H1 (cell line): Measurements from ENCODE around the gene NOS3. TPM values are rescaled to one million over a fixed set of nuclear protein-coding genes. Genes with fewer than 3 reads are reported as not detected.

Experiments
- CTCF ChIA-PET: fragments of 300-600 bp; sonication (Branson Sonifier 250); formaldehyde crosslinking; loops from one replicate; lab custom pipeline; 2021; ENCODE audit not compliant: partially characterized antibody; lab: Charles Lee
- POLR2A ChIA-PET: fragments of 300-600 bp; sonication (Branson Sonifier 250); formaldehyde crosslinking; loops from one replicate; lab custom pipeline; 2021; ENCODE audit warnings: inconsistent platforms; ENCODE audit not compliant: partially characterized antibody; lab: Charles Lee
- DNase-seq, 2 experiments: peaks; one replicate each; pipeline versions ENCODE4 v3.0.0 to v3.0.0-alpha.2; 2010 to 2022; ENCODE audit warnings: low spot score in 2 of 2, low read depth in 1 of 2, mixed read lengths in 1 of 2
- FAIRE-seq: peaks from 2 replicates; lab custom pipeline; 2011; peaks lifted over from hg19 to GRCh38; lab: Jason Lieb, UNC
- H2AFZ ChIP-seq: 2 replicates; pipeline ENCODE4 v1.8.1; 2012; ENCODE audit warnings: low read length, inconsistent platforms
- H2AK5ac ChIP-seq: 2 replicates; pipeline ENCODE4 v1.6.1; 2013; ENCODE audit warnings: low read depth, low read length
- H2BK120ac ChIP-seq: replicated peaks from 2 replicates; pipeline ENCODE3; 2013; ENCODE audit warnings: low read depth, low read length, inconsistent platforms
- H2BK12ac ChIP-seq: 2 replicates; pipeline ENCODE4 v1.6.1; 2013; ENCODE audit warnings: low read depth, low read length
- H2BK15ac ChIP-seq: 2 replicates; pipeline ENCODE4 v1.6.1; 2013; ENCODE audit warnings: low read length
- H2BK20ac ChIP-seq: 2 replicates; pipeline ENCODE4 v1.6.1; 2013; ENCODE audit warnings: low read length
- H2BK5ac ChIP-seq: 2 replicates; pipeline ENCODE4 v1.6.1; 2013; ENCODE audit warnings: low read depth, low read length
- H3K14ac ChIP-seq: 2 replicates; pipeline ENCODE4 v1.6.1; 2013; ENCODE audit warnings: inconsistent platforms; ENCODE audit not compliant: insufficient read length
- H3K18ac ChIP-seq: 2 replicates; pipeline ENCODE4 v1.6.1; 2013; ENCODE audit warnings: low read length; ENCODE audit errors: extremely low read depth
- H3K23ac ChIP-seq: 2 replicates; pipeline ENCODE4 v1.6.1; 2013; ENCODE audit warnings: inconsistent platforms; ENCODE audit not compliant: insufficient read length
- H3K23me2 ChIP-seq: 2 replicates; pipeline ENCODE4 v1.6.1; 2013; ENCODE audit warnings: low read depth, low read length
- H3K27ac ChIP-seq: 2 replicates; pipeline ENCODE4 v1.6.1; 2011; ENCODE audit warnings: low read depth, low read length, inconsistent platforms
- H3K27me3 ChIP-seq, 4 experiments: replicated peaks in 1 of 4; 1 replicate in 1 of 4; 2 replicates in 3 of 4; pipeline versions ENCODE4 v1.6.1 to v1.8.1; 2011 to 2013; ENCODE audit warnings: low read length in 3 of 4, mild to moderate bottlenecking in 3 of 4, inconsistent platforms in 2 of 4, mixed read lengths in 2 of 4, moderate library complexity in 1 of 4; ENCODE audit not compliant: control insufficient read depth in 3 of 4, insufficient read depth in 3 of 4; ENCODE audit errors: extremely low read depth in 1 of 4
- H3K36me3 ChIP-seq, 4 experiments: 2 replicates each; pipeline versions ENCODE4 v1.6.1 to v1.8.1; 2011 to 2013; ENCODE audit warnings: mild to moderate bottlenecking in 4 of 4, low read length in 3 of 4, moderate library complexity in 2 of 4, control low read depth in 1 of 4, inconsistent platforms in 1 of 4; ENCODE audit not compliant: insufficient read depth in 4 of 4, control insufficient read depth in 2 of 4
- H3K4ac ChIP-seq: replicated peaks from 2 replicates; pipeline ENCODE3; 2013; ENCODE audit warnings: low read length, low read depth, mixed read lengths, inconsistent platforms; ENCODE audit not compliant: insufficient read length
- H3K4me1 ChIP-seq, 4 experiments: replicated peaks in 1 of 4; 1 replicate in 1 of 4; 2 replicates in 3 of 4; pipeline versions ENCODE4 v1.6.1 to v1.8.1; 2011 to 2013; ENCODE audit warnings: low read length in 3 of 4, inconsistent platforms in 2 of 4, mixed read lengths in 1 of 4; ENCODE audit not compliant: insufficient read depth in 4 of 4, control insufficient read depth in 3 of 4
- H3K4me2 ChIP-seq, 2 experiments: 2 replicates each; pipeline versions ENCODE4 v1.6.1 to v1.8.1; 2011 to 2013; ENCODE audit warnings: low read depth in 2 of 2, low read length in 2 of 2, control low read depth in 1 of 2, inconsistent platforms in 1 of 2, mild to moderate bottlenecking in 1 of 2; ENCODE audit not compliant: insufficient read depth in 1 of 2
- H3K4me3 ChIP-seq, 4 experiments: fragments of 200-600, 300-600 bp in 1 of 4; sonication (generic), shearing (Covaris generic), sonication (Bioruptor Twin) in 1 of 4; 2 replicates each; pipeline versions ENCODE4 v1.5.1 to v1.8.1; 2011 to 2016; ENCODE audit warnings: low read length in 4 of 4, low read depth in 3 of 4, control low read depth in 2 of 4, inconsistent platforms in 2 of 4, mild to moderate bottlenecking in 2 of 4, mixed read lengths in 1 of 4, moderate library complexity in 1 of 4; ENCODE audit not compliant: insufficient read depth in 2 of 4; ENCODE audit errors: extremely low read depth in 1 of 4
- H3K56ac ChIP-seq: replicated peaks from 2 replicates; pipeline ENCODE3; 2013; ENCODE audit warnings: low read depth, mild to moderate bottlenecking, mixed read lengths, low read length, inconsistent platforms; ENCODE audit not compliant: insufficient read length
- H3K79me1 ChIP-seq: 2 replicates; pipeline ENCODE4 v1.6.1; 2013; ENCODE audit warnings: low read depth, low read length, control low read depth
- H3K79me2 ChIP-seq, 2 experiments: 2 replicates each; pipeline versions ENCODE4 v1.6.1 to v1.8.1; 2012 to 2013; ENCODE audit warnings: low read length in 2 of 2, mild to moderate bottlenecking in 2 of 2, inconsistent platforms in 1 of 2; ENCODE audit not compliant: insufficient read depth in 2 of 2, control insufficient read depth in 1 of 2
- H3K9ac ChIP-seq, 4 experiments: replicated peaks in 1 of 4; 1 replicate in 1 of 4; 2 replicates in 3 of 4; pipeline versions ENCODE4 v1.6.1 to v1.8.1; 2011 to 2013; ENCODE audit warnings: low read depth in 3 of 4, low read length in 3 of 4, control low read depth in 2 of 4, mild to moderate bottlenecking in 2 of 4, moderate library complexity in 2 of 4, inconsistent platforms in 1 of 4; ENCODE audit errors: extremely low read depth in 1 of 4
- H3K9me3 ChIP-seq, 2 experiments: 2 replicates each; pipeline versions ENCODE4 v1.6.1 to v1.8.1; 2012 to 2013; ENCODE audit warnings: mild to moderate bottlenecking in 2 of 2, moderate library complexity in 2 of 2, control low read depth in 1 of 2, inconsistent platforms in 1 of 2, low read depth in 1 of 2, low read length in 1 of 2, mixed read lengths in 1 of 2; ENCODE audit not compliant: insufficient read depth in 2 of 2
- H4K20me1 ChIP-seq, 2 experiments: replicated peaks in 1 of 2; 2 replicates each; pipeline versions ENCODE3 to v1.8.1; 2011 to 2013; ENCODE audit warnings: inconsistent platforms in 2 of 2, low read length in 2 of 2, mild to moderate bottlenecking in 1 of 2; ENCODE audit not compliant: insufficient read depth in 2 of 2, control insufficient read depth in 1 of 2
- H4K5ac ChIP-seq: 2 replicates; pipeline ENCODE4 v1.6.1; 2013; ENCODE audit warnings: low read length, low read depth, mixed read lengths, inconsistent platforms; ENCODE audit not compliant: insufficient read length
- H4K8ac ChIP-seq: 2 replicates; pipeline ENCODE4 v1.8.0; 2013; ENCODE audit warnings: mild to moderate bottlenecking, moderate library complexity, low read length, inconsistent platforms; ENCODE audit not compliant: insufficient read depth; ENCODE audit errors: extremely low read depth
- H4K91ac ChIP-seq: replicated peaks from 2 replicates; pipeline ENCODE3; 2013; ENCODE audit warnings: low read length, mixed read lengths, inconsistent platforms; ENCODE audit not compliant: insufficient read length
- TEAD4 ChIP-seq: IDR thresholded peaks from 2 replicates; pipeline ENCODE4 v1.6.1; 2012; ENCODE audit warnings: low read depth, low read length, inconsistent platforms, mixed read lengths
- WGBS, 2 experiments: shearing (Covaris generic) in 1 of 2; methylation state at CpG; one replicate each; pipeline versions ENCODE4 v1.1.6 to v1.1.7; 2013 to 2015; ENCODE audit warnings: low lambda C conversion rate in 2 of 2, mixed read lengths in 2 of 2, inconsistent platforms in 1 of 2, low coverage in 1 of 2, missing lambda C conversion rate in 1 of 2; ENCODE audit not compliant: insufficient replicate concordance in 2 of 2, insufficient coverage in 1 of 2, insufficient read length in 1 of 2; ENCODE audit errors: extremely low coverage in 1 of 2, missing lambda C conversion rate in 1 of 2; 5-methylcytosine and 5-hydroxymethylcytosine counted together
- polyA plus RNA-seq, 7 experiments: library from polyadenylated mRNA; depleted of rRNA in 3 of 7; stranded (reverse) in 5 of 7; unstranded in 2 of 7; fragments of >200 nt in 5 of 7; fragments of 200-250 nt in 2 of 7; gene quantifications; 1 replicate in 5 of 7; 2 replicates in 1 of 7; 4 replicates in 1 of 7; pipeline versions ENCODE4 v1.2.1 to v1.2.3, GENCODE V29; 2011 to 2013; ENCODE audit warnings: missing spikeins in 2 of 7, mixed read lengths in 2 of 7
- total RNA-seq: library from RNA; stranded (reverse); fragmentation: NEBNext Ultra II Directional; extraction: Animal tissue kit (Norgen Biotek cat#: 25700); gene quantifications from 2 replicates; pipeline ENCODE4 v1.2.1, GENCODE V29; 2021

Gene NOS3
- total and polyA plus RNA-seq, 2 of the 8 experiments (the other 6 are each of a cell fraction or from before 2014, with no cell fraction given) = 4.4 to 16.2 TPM

- Histone ChIP-seq H2AFZ (no peak overlapping the region), H3K9ac (no peak overlapping the region), H3K4me1 (peaks cover 9 to 32% (median 23%) of the 10 kb centered on the region in 4 experiments), H3K23me2 (peaks cover 21% of the 10 kb centered on the region), H3K23ac (no peak overlapping the region), H3K79me1 (0 out of 2 replicates have a peak, but pooled peaks cover 3% of the 10 kb centered on the region), H3K18ac (no peak overlapping the region), H3K36me3 (no peaks in the 10 kb centered on the region), H4K20me1 (peaks cover 0 to 12% of the 10 kb centered on the region in 2 experiments), H2BK120ac (no peak overlapping the region), H3K4ac (no peak overlapping the region), H2BK5ac (no peak overlapping the region), H3K4me3 (peak overlapping the region in 1 of 4 experiments; percentile 91; a peak in 1 of 8 replicates), H3K79me2 (no peaks in the 10 kb centered on the region), H3K4me2 (peak overlapping the region; percentile 86 to 98; a peak in 3 of 4 replicates), H2BK12ac (no peak overlapping the region), H2BK15ac (no peak overlapping the region), H2AK5ac (no peak overlapping the region), H3K27me3 (peaks cover 0 to 21% (median 7%) of the 10 kb centered on the region in 4 experiments; a peak in 5 of 7 replicates), H2BK20ac (no peak overlapping the region), H3K14ac (no peak overlapping the region), H3K27ac (no peak overlapping the region), H4K8ac (no peak overlapping the region; the same call in 1 of the 2 replicates), H3K9me3 (no peaks in the 10 kb centered on the region), H4K91ac (no peak overlapping the region), H4K5ac (no peak overlapping the region), H3K56ac (no peak overlapping the region)
- FAIRE-seq (no peak), DNase-seq (no peak)
- ChIA-PET CTCF (interaction anchor here (0.9 to 9.7 kb wide), 12 partner anchors 11 to 57 kb away, joined by 3 to 88 read pairs (median 6); no protein-coding TSS in a partner anchor), POLR2A (interaction anchor here (1.2 to 2.2 kb wide), 2 partner anchors 9 to 28 kb away, joined by 4 to 7 read pairs; partner anchors contain the start of gene ABCB8)
- WGBS, 2 experiments = 81% methylated on average over 6 of the region's 6 CpGs; no CpG with 5 or more reads in 1 of the 2 experiments
- no peak for TF ChIP-seq TEAD4
Observed at GRCh38 chr7:151056283-151056665, 65.5 kb downstream of the NOS3 start.
